ENCODE measurements around the gene AKR1B15. TPM values are rescaled to one million over a fixed set of nuclear protein-coding genes. Genes with fewer than 3 reads are reported as not detected.

AKR1B15 gene
- total RNA-seq, 1 experiment from 2014 or later, result not detected

- TF ChIP-seq CTCF (IDR thresholded peaks at IDR 0.05 in 2 of 3, conservative IDR thresholded peaks at IDR 0.05 in 1 of 3; ENCODE audit: borderline replicate concordance in 1 of 3, insufficient read depth in 1 of 3, low read depth in 2 of 3, low read length in 2 of 3), result no peak
Observed at GRCh38 chr7:134512271-134512670, 36.6 kb upstream of the AKR1B15 start (continued).

GRCh38 chr7:134513169-134513752 is 35.6 kb upstream of the AKR1B15 start:
- Histone ChIP-seq H2AFZ (ENCODE audit: low read depth, low read length, poor library complexity, severe bottlenecking) (peak overlapping the region; percentile 28), H3K27ac (ENCODE audit: low read depth, low read length) (no peak overlapping the region), H3K27me3 (ENCODE audit: insufficient read depth, low read length) (no peaks in the 10 kb centered on the region), H3K4me3 (replicated peaks in 1 of 2; ENCODE audit: low read depth in 1 of 2, low read length in 2 of 2) (no peak overlapping the region), H3K9me2 (ENCODE audit: insufficient read depth) (no peaks in the 10 kb centered on the region), H3K9me3 (ENCODE audit: control insufficient read depth in 1 of 2, insufficient read depth in 1 of 2, low read depth in 1 of 2, low read length in 2 of 2) (no peaks in the 10 kb centered on the region), H3K4me1 (ENCODE audit: control insufficient read depth in 1 of 2, insufficient read depth in 2 of 2, low read length in 2 of 2) (peaks cover 15 to 49% of the 10 kb centered on the region in 2 experiments), H3K9ac (ENCODE audit: low read length) (no peak overlapping the region), H4K20me1 (ENCODE audit: insufficient read depth) (no peaks in the 10 kb centered on the region), H3K4me2 (ENCODE audit: low read length) (peak overlapping the region; percentile 61), H3K36me3 (ENCODE audit: control insufficient read depth in 1 of 2, insufficient read depth in 2 of 2, low read length in 2 of 2) (no peaks in the 10 kb centered on the region), H3K79me2 (ENCODE audit: insufficient read depth, low read length) (no peaks in the 10 kb centered on the region)
- peak; percentile 68 for ATAC-seq
- ChIA-PET CTCF (interaction anchor here (1.2 to 6.7 kb wide), 6 partner anchors 34 to 95 kb away, joined by 3 to 110 read pairs (median 8); no protein-coding TSS in a partner anchor), RAD21 (ENCODE audit: low non-redundant PET in 1 of 2, low total read pairs in 2 of 2, uncharacterized antibody in 2 of 2, unreplicated experiment in 2 of 2) (interaction anchor here in 1 of 2 experiments (3.2 kb wide), 1 partner anchor 80 kb away, joined by 18 read pairs; no protein-coding TSS in a partner anchor), POLR2A (interaction anchor here (1.5 kb wide), 1 partner anchor 81 kb away, joined by 9 read pairs; no protein-coding TSS in a partner anchor)
- TF ChIP-seq FOSL1 (IDR thresholded peaks at IDR 0.05; ENCODE audit: low read depth) (no peak), EGR1 (IDR thresholded peaks at IDR 0.05; ENCODE audit: low read depth) (no peak), RAD21 (IDR thresholded peaks at IDR 0.05; ENCODE audit: low read depth) (peak; percentile 98), SIN3A (IDR thresholded peaks at IDR 0.05; ENCODE audit: low read depth) (no peak), CTCF (IDR thresholded peaks at IDR 0.05 in 2 of 3, conservative IDR thresholded peaks at IDR 0.05 in 1 of 3; ENCODE audit: borderline replicate concordance in 1 of 3, insufficient read depth in 1 of 3, low read depth in 2 of 3, low read length in 2 of 3) (peak; percentile 66 to 93 (median 83))
- intact Hi-C loops (cut with micrococcal nuclease), result loop anchor here (1.0 kb wide), 1 partner anchor 81 kb away; no protein-coding TSS in a partner anchor
- DNase-seq (ENCODE audit: low read depth, low spot score), result no peak
- BruUV-seq (replicated peaks), result no TSS peak
